CD14-positive monocyte (primary cell): ENCODE measurements around the gene NMNAT3. TPM values are rescaled to one million over a fixed set of nuclear protein-coding genes. Genes with fewer than 3 reads are reported as not detected.

Experiments
- DNase-seq, 3 donors: peaks; one replicate each; pipeline ENCODE4 v3.0.0-alpha.2; 2011 to 2022
- H2AFZ ChIP-seq: 2 replicates; pipeline ENCODE4 v1.6.0; 2012; ENCODE audit warnings: mild to moderate bottlenecking, low read depth, low read length, inconsistent platforms; ENCODE audit not compliant: insufficient read depth, poor library complexity, severe bottlenecking
- H3K27ac ChIP-seq, 2 donors: 1 replicate in 1 of 2; 2 replicates in 1 of 2; pipeline ENCODE4 v1.5.1; 2012 to 2013; ENCODE audit warnings: low read length in 2 of 2, control low read depth in 1 of 2, inconsistent platforms in 1 of 2, low read depth in 1 of 2, mild to moderate bottlenecking in 1 of 2
- H3K27me3 ChIP-seq, 2 donors: one replicate each; pipeline versions ENCODE4 v1.6.0 to v1.6.1; 2011 to 2013; ENCODE audit warnings: low read length in 2 of 2; ENCODE audit not compliant: control insufficient read depth in 2 of 2, insufficient read depth in 2 of 2
- H3K36me3 ChIP-seq, 2 donors: replicated peaks in 1 of 2; 1 replicate in 1 of 2; 2 replicates in 1 of 2; pipeline versions ENCODE4 v1.5.1 to v1.6.1; 2012 to 2013; ENCODE audit warnings: low read length in 2 of 2, control low read depth in 1 of 2, inconsistent platforms in 1 of 2, mild to moderate bottlenecking in 1 of 2; ENCODE audit not compliant: insufficient read depth in 2 of 2, control insufficient read depth in 1 of 2
- H3K4me1 ChIP-seq, 2 donors: 1 replicate in 1 of 2; 2 replicates in 1 of 2; pipeline versions ENCODE4 v1.5.1 to v1.6.1; 2012 to 2013; ENCODE audit warnings: low read length in 2 of 2, control low read depth in 1 of 2, inconsistent platforms in 1 of 2, mild to moderate bottlenecking in 1 of 2, moderate library complexity in 1 of 2; ENCODE audit not compliant: insufficient read depth in 2 of 2, control insufficient read depth in 1 of 2
- H3K4me2 ChIP-seq: replicated peaks from 2 replicates; pipeline ENCODE3; 2012; ENCODE audit warnings: low read length, moderate library complexity, mild to moderate bottlenecking; ENCODE audit not compliant: poor library complexity, severe bottlenecking; ENCODE audit errors: extremely low read depth
- H3K4me3 ChIP-seq, 3 experiments: fragments of 200-600 bp in 1 of 3; sonication (generic) in 1 of 3; replicated peaks in 1 of 3; 1 replicate in 2 of 3; 2 replicates in 1 of 3; pipeline ENCODE4 v1.5.1; 2011 to 2013; ENCODE audit warnings: low read length in 3 of 3, mild to moderate bottlenecking in 3 of 3, control low read depth in 2 of 3, low read depth in 2 of 3, inconsistent platforms in 1 of 3, moderate library complexity in 1 of 3
- H3K79me2 ChIP-seq: 2 replicates; pipeline ENCODE4 v1.6.0; 2012; ENCODE audit warnings: mild to moderate bottlenecking, control low read depth, inconsistent platforms, low read length, moderate library complexity; ENCODE audit not compliant: insufficient read depth
- H3K9ac ChIP-seq: 2 replicates; pipeline ENCODE4 v1.6.0; 2017; ENCODE audit warnings: low read length, mild to moderate bottlenecking; ENCODE audit not compliant: insufficient read depth, poor library complexity, severe bottlenecking
- H3K9me3 ChIP-seq, 2 donors: replicated peaks in 1 of 2; 1 replicate in 1 of 2; 2 replicates in 1 of 2; pipeline versions ENCODE4 v1.5.1 to v1.6.1; 2012 to 2013; ENCODE audit warnings: low read length in 2 of 2, control low read depth in 1 of 2; ENCODE audit not compliant: control insufficient read depth in 1 of 2, insufficient read depth in 1 of 2
- H4K20me1 ChIP-seq: 2 replicates; pipeline ENCODE4 v1.6.0; 2012; ENCODE audit warnings: mild to moderate bottlenecking, low read length, control low read depth, moderate library complexity; ENCODE audit not compliant: insufficient read depth
- H3K27ac Mint-ChIP-seq, 7 donors: one replicate each; pipeline ENCODE4 v1.8.0; 2020; ENCODE audit warnings: mild to moderate bottlenecking in 7 of 7, mixed read lengths in 7 of 7, moderate library complexity in 6 of 7, inconsistent platforms in 2 of 7
- H3K27me3 Mint-ChIP-seq, 3 donors: one replicate each; pipeline ENCODE4 v1.8.0; 2021 to 2022; ENCODE audit warnings: low read depth in 3 of 3, mild to moderate bottlenecking in 3 of 3, mixed read lengths in 3 of 3, moderate library complexity in 3 of 3, inconsistent platforms in 1 of 3
- H3K36me3 Mint-ChIP-seq, 2 donors: one replicate each; pipeline ENCODE4 v1.8.0; 2020; ENCODE audit warnings: mixed read lengths in 2 of 2, inconsistent platforms in 1 of 2, mild to moderate bottlenecking in 1 of 2
- H3K4me1 Mint-ChIP-seq: one replicate; pipeline ENCODE4 v1.8.0; 2020; ENCODE audit warnings: mild to moderate bottlenecking, mixed read lengths
- H3K4me3 Mint-ChIP-seq, 2 donors: one replicate each; pipeline ENCODE4 v1.8.0; 2020; ENCODE audit warnings: mild to moderate bottlenecking in 2 of 2, mixed read lengths in 2 of 2, moderate library complexity in 1 of 2
- H3K9me3 Mint-ChIP-seq, 7 donors: one replicate each; pipeline ENCODE4 v1.8.0; 2020 to 2022; ENCODE audit warnings: mixed read lengths in 7 of 7, mild to moderate bottlenecking in 6 of 7, moderate library complexity in 6 of 7, inconsistent platforms in 2 of 7
- WGBS: methylation state at CpG from one replicate; pipeline ENCODE4 v1.1.5; 2013; ENCODE audit warnings: missing lambda C conversion rate; ENCODE audit not compliant: insufficient coverage; 5-methylcytosine and 5-hydroxymethylcytosine counted together
- intact Hi-C, 2 donors: fragments of 100-400 bp; cut with micrococcal nuclease; formaldehyde crosslinking; loops; one replicate each; pipeline versions ENCODE4 v1.15.0 to v1.15.1; 2023
- polyA plus RNA-seq, 3 donors: library from polyadenylated mRNA; depleted of rRNA in 1 of 3; unstranded in 2 of 3; stranded (reverse) in 1 of 3; fragments of 300-500 nt in 2 of 3; fragments of >200 nt in 1 of 3; fragmentation: Illumina TruSeq in 2 of 3; gene quantifications; 1 replicate in 2 of 3; 2 replicates in 1 of 3; pipeline ENCODE4 v1.2.3, GENCODE V29; 2012 to 2021
- TF ChIP-seq, protein P1 (sequence below): fragments of 200-600 bp; IDR thresholded peaks from one replicate; pipeline ENCODE4 v1.8.0; 2022; ENCODE audit warnings: antibody characterized with exemption, mild to moderate bottlenecking

Gene NMNAT3
- polyA plus RNA-seq, 3 donors: 1.4 to 5.7 (median 2.9) TPM

DNA sequence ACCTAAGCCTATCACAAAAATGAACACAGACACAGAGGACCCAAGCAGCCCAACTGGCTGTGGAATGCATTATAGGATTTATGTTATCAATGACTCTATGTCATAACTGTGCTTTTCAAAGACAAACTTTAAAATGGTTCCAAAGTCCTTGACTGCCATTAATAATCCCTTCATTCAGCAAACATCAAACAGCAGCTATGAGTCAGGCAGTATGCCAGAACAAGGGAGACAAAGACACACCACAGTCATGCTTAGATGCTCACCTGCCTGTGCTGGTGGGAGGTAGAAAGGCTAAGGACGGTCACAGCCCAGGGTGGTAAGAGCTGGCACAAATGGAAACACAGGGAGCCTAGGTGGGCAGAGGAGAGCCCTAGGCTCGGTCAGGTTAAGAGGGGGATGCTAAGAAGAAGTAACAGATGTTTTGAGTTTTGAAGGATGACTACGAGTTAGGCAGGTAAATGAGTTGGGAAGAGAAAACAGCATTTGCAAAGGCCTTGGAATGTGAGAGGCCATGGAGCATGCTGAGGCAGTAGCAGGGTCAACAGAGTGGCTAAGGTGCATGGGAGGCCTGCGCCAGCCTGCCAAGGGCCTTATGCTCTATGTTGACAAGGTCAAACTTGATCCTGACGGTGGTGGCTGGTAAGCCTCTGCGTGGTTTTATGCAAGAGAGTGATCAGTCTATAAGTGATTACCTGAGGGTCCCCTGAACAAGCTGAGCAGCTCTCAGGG is 23.0 kb downstream of the NMNAT3 start:
- H3K27ac Mint-ChIP-seq: no peak overlapping the region
- WGBS: 94% methylated on average over 5 of the region's 6 CpGs
- peaks cover 8% of the 10 kb centered on the region in 2 donors for H3K4me1 ChIP-seq
- H3K9me3 Mint-ChIP-seq: no peaks in the 10 kb centered on the region
- no peaks in the 10 kb centered on the region for H3K9me3 ChIP-seq
- H3K4me1 Mint-ChIP-seq: peaks cover 30% of the 10 kb centered on the region
- H4K20me1 ChIP-seq: no peaks in the 10 kb centered on the region
- H3K36me3 Mint-ChIP-seq: peaks cover 0 to 2% of the 10 kb centered on the region in 2 donors
- H2AFZ ChIP-seq: no peak overlapping the region
- DNase-seq: no peak
- H3K79me2 ChIP-seq: no peaks in the 10 kb centered on the region
- peaks cover 0 to 2% (median 1%) of the 10 kb centered on the region in 3 donors for H3K27me3 Mint-ChIP-seq
- H3K36me3 ChIP-seq: no peaks in the 10 kb centered on the region
- H3K4me2 ChIP-seq: no peak overlapping the region
- H3K4me3 ChIP-seq: no peak overlapping the region
- no peaks in the 10 kb centered on the region for H3K27me3 ChIP-seq
- H3K27ac ChIP-seq: no peak overlapping the region
- TF ChIP-seq, protein P1, sequence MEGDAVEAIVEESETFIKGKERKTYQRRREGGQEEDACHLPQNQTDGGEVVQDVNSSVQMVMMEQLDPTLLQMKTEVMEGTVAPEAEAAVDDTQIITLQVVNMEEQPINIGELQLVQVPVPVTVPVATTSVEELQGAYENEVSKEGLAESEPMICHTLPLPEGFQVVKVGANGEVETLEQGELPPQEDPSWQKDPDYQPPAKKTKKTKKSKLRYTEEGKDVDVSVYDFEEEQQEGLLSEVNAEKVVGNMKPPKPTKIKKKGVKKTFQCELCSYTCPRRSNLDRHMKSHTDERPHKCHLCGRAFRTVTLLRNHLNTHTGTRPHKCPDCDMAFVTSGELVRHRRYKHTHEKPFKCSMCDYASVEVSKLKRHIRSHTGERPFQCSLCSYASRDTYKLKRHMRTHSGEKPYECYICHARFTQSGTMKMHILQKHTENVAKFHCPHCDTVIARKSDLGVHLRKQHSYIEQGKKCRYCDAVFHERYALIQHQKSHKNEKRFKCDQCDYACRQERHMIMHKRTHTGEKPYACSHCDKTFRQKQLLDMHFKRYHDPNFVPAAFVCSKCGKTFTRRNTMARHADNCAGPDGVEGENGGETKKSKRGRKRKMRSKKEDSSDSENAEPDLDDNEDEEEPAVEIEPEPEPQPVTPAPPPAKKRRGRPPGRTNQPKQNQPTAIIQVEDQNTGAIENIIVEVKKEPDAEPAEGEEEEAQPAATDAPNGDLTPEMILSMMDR: no peak
- H3K9ac ChIP-seq: no peak overlapping the region
- no peak overlapping the region for H3K4me3 Mint-ChIP-seq
- intact Hi-C loops: no loop called here

DNA sequence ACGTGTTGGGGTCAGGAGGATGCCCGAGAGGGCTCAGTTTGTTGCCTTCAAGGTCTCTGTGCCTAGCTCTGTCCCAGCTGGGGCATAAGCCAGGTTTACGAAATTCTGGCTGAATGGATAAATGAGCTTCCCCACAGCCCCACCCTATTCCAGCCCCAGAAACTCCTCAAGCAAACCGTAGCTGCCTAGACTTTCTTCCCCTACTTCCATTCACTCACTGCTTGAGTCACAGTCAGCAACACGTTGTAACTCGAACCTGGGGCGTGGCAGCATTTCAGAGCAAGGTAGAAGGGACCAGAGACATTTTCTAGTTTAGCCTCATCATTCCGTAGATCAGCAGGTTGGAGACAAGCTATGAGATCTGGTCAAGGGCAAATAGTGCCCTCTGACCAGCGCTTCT is 24.2 kb downstream of the NMNAT3 start:
- Mint-ChIP-seq H3K27ac (peak overlapping the region in 1 of 7 donors; percentile 10), H3K4me3 (no peak overlapping the region), H3K27me3 (peaks cover 0 to 2% (median 0%) of the 10 kb centered on the region in 3 donors), H3K36me3 (peaks cover 0 to 2% of the 10 kb centered on the region in 2 donors), H3K9me3 (no peaks in the 10 kb centered on the region), H3K4me1 (peaks cover 30% of the 10 kb centered on the region)
- Histone ChIP-seq H2AFZ (no peak overlapping the region), H3K79me2 (no peaks in the 10 kb centered on the region), H3K9me3 (no peaks in the 10 kb centered on the region), H3K27ac (no peak overlapping the region), H3K9ac (no peak overlapping the region), H4K20me1 (no peaks in the 10 kb centered on the region), H3K4me3 (no peak overlapping the region), H3K27me3 (no peaks in the 10 kb centered on the region), H3K4me2 (no peak overlapping the region), H3K36me3 (no peaks in the 10 kb centered on the region), H3K4me1 (peaks cover 8% of the 10 kb centered on the region in 2 donors)
- TF ChIP-seq, protein P1: no peak
- intact Hi-C loops: no loop called here
- DNase-seq: no peak
- 61% methylated on average over 6 of the region's 9 CpGs for WGBS
